IPS-15b (cell line): ENCODE results near the gene GALNT9.
"Not testable (repeated sequence)": the region's sequence is repeated elsewhere in the genome, so short reads cannot be mapped to it uniquely, and the experiment has no call there.

Source experiments
- H3K27me3 ChIP-seq: one replicate; pipeline ENCODE4 v1.6.1; 2013; ENCODE audit warnings: low read length; ENCODE audit not compliant: control insufficient read depth, insufficient read depth
- H3K36me3 ChIP-seq: one replicate; pipeline ENCODE4 v1.6.1; 2013; ENCODE audit warnings: low read length; ENCODE audit not compliant: control insufficient read depth, insufficient read depth
- H3K4me1 ChIP-seq: one replicate; pipeline ENCODE4 v1.6.1; 2013; ENCODE audit warnings: mild to moderate bottlenecking, low read length; ENCODE audit not compliant: control insufficient read depth, insufficient read depth
- H3K4me3 ChIP-seq: one replicate; pipeline ENCODE4 v1.5.1; 2013; ENCODE audit warnings: low read depth, low read length
- H3K9ac ChIP-seq: one replicate; pipeline ENCODE4 v1.6.1; 2013; ENCODE audit warnings: low read depth, mild to moderate bottlenecking, low read length
- H3K9me3 ChIP-seq: one replicate; pipeline ENCODE4 v1.6.1; 2013; ENCODE audit warnings: mild to moderate bottlenecking, low read length; ENCODE audit not compliant: control insufficient read depth, insufficient read depth

GALNT9 gene

DNA sequence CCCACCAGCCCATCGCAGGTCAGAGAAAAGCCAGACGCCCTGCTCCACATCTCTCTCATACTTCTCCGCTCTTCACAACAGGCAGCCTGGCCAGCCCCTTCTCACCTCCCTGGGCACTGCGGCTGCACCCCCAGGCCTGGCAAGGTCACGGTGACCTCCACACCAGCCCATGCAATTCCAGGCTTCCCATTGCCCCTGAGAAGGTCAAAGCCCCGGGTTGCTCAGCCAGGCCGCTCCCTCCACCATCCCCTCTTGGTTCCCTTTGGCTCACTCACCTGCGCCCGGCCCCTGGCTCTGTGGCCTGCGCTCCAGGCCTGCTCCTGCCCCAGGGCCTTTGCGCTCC lies 55.4 kb downstream of the GALNT9 start:
- Histone ChIP-seq H3K4me3 (no peak overlapping the region), H3K4me1 (no peaks in the 10 kb centered on the region), H3K27me3 (peaks cover 6% of the 10 kb centered on the region), H3K36me3 (no peaks in the 10 kb centered on the region), H3K9ac (no peak overlapping the region), H3K9me3 (no peaks in the 10 kb centered on the region)

- Histone ChIP-seq H3K4me3 (no peak overlapping the region), H3K27me3 (peaks cover 6% of the 10 kb centered on the region), H3K9me3 (no peaks in the 10 kb centered on the region), H3K36me3 (no peaks in the 10 kb centered on the region), H3K4me1 (no peaks in the 10 kb centered on the region), H3K9ac (no peak overlapping the region)
These were observed 56.7 kb downstream of the GALNT9 start for GRCh38 chr12:132272711-132273110.

- H3K27me3 ChIP-seq = peaks cover 3% of the 10 kb centered on the region
- H3K4me3 ChIP-seq = no peak overlapping the region
- H3K4me1 ChIP-seq = no peaks in the 10 kb centered on the region
- H3K36me3 ChIP-seq = no peaks in the 10 kb centered on the region
- no peak overlapping the region for H3K9ac ChIP-seq
- no peaks in the 10 kb centered on the region for H3K9me3 ChIP-seq
These were observed 57.7 kb downstream of the GALNT9 start for GRCh38 chr12:132271755-132272092.

- Histone ChIP-seq H3K4me3 (no peak overlapping the region), H3K4me1 (no peaks in the 10 kb centered on the region), H3K9me3 (no peaks in the 10 kb centered on the region), H3K27me3 (peaks cover 2% of the 10 kb centered on the region), H3K9ac (no peak overlapping the region), H3K36me3 (no peaks in the 10 kb centered on the region)
These were observed 58.2 kb downstream of the GALNT9 start for GRCh38 chr12:132270969-132271754.

GRCh38 chr12:132270516-132270915 lies 58.9 kb downstream of the GALNT9 start:
- H3K36me3 ChIP-seq = no peaks in the 10 kb centered on the region
- no peak overlapping the region for H3K9ac ChIP-seq
- H3K4me3 ChIP-seq = no peak overlapping the region
- H3K9me3 ChIP-seq = no peaks in the 10 kb centered on the region
- H3K27me3 ChIP-seq = peaks cover 2% of the 10 kb centered on the region
- H3K4me1 ChIP-seq = no peaks in the 10 kb centered on the region

DNA sequence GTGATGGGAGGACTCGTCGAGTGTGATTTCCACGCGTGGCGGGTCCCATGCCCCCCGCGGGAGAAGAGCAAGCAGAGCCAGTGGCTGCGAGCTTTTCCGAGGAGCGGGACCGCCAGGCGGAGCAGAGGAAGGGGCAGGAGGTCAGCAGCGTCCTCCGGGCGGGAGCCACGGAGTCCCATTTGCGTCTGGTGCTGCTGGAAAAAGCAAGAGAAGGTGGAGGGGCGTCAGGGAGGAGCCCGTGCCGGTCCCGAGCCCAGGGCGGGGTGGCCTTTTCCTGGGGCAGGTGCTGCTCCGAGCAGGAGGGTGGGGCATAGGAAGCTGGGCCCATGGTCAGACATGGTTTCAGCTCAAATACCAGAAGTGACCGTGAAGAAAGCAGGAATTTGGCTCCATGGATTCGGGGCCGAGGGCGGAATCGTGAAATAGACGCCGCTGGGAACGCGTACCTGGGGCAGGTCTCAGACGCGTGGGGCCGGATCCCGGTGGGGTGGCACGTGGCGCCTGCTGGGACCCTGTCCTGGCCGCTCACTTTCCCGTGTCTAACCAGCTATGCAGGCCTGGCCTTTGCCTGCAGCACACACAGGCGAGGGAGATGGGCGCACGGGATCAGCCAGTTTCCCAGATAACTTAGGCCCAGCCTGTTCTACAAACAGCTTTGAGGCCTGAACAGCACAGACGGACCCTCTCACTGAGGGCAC lies 60.0 kb downstream of the GALNT9 start:
- H3K36me3 ChIP-seq = no peaks in the 10 kb centered on the region
- H3K4me1 ChIP-seq = no peaks in the 10 kb centered on the region
- H3K27me3 ChIP-seq = peaks cover 2% of the 10 kb centered on the region
- no peak overlapping the region for H3K4me3 ChIP-seq
- H3K9ac ChIP-seq = no peak overlapping the region
- H3K9me3 ChIP-seq = no peaks in the 10 kb centered on the region

GRCh38 chr12:132268674-132269073 lies 60.7 kb downstream of the GALNT9 start:
- Histone ChIP-seq H3K36me3 (no peaks in the 10 kb centered on the region), H3K9me3 (no peaks in the 10 kb centered on the region), H3K27me3 (peaks cover 2% of the 10 kb centered on the region), H3K4me1 (no peaks in the 10 kb centered on the region), H3K4me3 (no peak overlapping the region), H3K9ac (no peak overlapping the region)

- H3K4me3 ChIP-seq = no peak overlapping the region
- H3K4me1 ChIP-seq = no peaks in the 10 kb centered on the region
- no peaks in the 10 kb centered on the region for H3K36me3 ChIP-seq
- no peak overlapping the region for H3K9ac ChIP-seq
- H3K27me3 ChIP-seq = peaks cover 2% of the 10 kb centered on the region
- H3K9me3 ChIP-seq = no peaks in the 10 kb centered on the region
These were observed 61.5 kb downstream of the GALNT9 start for GRCh38 chr12:132267873-132268272.

GRCh38 chr12:132266802-132267201 lies 62.6 kb downstream of the GALNT9 start:
- H3K4me1 ChIP-seq = no peaks in the 10 kb centered on the region
- no peaks in the 10 kb centered on the region for H3K36me3 ChIP-seq
- H3K4me3 ChIP-seq = no peak overlapping the region
- H3K27me3 ChIP-seq = peaks cover 2% of the 10 kb centered on the region
- H3K9ac ChIP-seq = no peak overlapping the region
- no peaks in the 10 kb centered on the region for H3K9me3 ChIP-seq

DNA sequence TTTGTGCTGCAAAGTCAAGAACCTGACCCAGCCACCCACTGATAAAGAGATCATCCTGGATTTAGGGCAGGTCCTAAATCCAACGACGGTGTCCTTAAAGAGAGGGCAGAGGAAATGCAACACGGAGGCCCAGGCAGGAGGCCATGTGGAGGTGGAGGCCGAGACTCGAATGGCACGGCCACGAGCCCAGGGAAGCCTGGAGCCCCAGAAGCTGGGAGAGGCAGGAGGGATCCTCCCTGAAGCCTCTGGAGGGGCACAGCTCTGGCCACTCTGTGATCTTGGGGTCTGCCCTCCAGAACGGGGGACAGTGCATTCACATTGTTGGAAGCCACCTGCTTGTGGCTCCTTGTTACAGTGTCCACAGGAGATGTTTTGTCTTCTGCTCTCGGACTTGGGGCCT lies 63.0 kb downstream of the GALNT9 start:
- H3K36me3 ChIP-seq = no peaks in the 10 kb centered on the region
- H3K27me3 ChIP-seq = peaks cover 2% of the 10 kb centered on the region

GRCh38 chr12:132265822-132266221 lies 63.6 kb downstream of the GALNT9 start:
- not testable (repeated sequence) for H3K36me3 ChIP-seq, H3K4me3 ChIP-seq, H3K9ac ChIP-seq, H3K27me3 ChIP-seq, H3K4me1 ChIP-seq, H3K9me3 ChIP-seq

More for the DNA sequence above, 63.0 kb downstream of the GALNT9 start:
- Histone ChIP-seq H3K9me3 (no peaks in the 10 kb centered on the region), H3K9ac (no peak overlapping the region), H3K4me1 (no peaks in the 10 kb centered on the region), H3K4me3 (no peak overlapping the region)

DNA sequence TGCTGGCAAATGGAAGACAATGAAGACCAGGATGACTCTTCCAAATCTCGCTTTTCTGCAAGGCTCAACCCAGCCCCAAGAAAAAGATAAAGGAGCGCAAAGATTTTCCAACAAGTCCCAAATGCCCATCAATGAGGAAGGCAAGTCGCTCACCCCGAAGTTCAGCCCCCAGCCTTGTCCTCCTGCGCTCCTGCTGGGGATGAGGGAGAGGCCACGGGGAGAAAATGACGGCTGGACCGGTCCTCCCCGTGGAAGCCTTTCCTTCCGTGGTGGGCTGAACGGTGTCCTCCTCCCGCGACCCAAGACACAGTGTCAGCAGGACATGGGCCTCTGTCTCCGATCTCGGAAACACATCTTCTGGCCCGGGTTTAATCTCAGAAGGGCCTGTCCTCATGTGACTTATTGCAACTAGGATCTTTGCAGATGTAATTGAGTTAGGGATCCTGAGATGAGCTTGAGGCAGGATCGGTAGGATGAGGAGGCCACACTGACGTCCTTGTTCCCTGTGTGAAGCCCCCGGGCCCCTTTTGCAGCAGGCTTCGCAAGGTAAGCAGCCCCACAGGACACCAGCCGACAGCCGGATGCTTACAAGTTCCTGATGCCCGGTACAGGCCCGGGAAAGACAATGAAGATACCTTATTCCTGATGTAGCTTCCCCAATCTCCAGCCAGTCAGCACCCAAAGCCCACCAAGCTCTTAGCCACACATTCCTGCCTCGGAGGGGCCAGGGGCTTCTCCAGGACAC lies 64.2 kb downstream of the GALNT9 start:
- no peak overlapping the region for H3K9ac ChIP-seq
- no peaks in the 10 kb centered on the region for H3K9me3 ChIP-seq
- H3K27me3 ChIP-seq = peaks cover 2% of the 10 kb centered on the region

More for the DNA sequence above, 64.2 kb downstream of the GALNT9 start:
- Histone ChIP-seq H3K4me1 (no peaks in the 10 kb centered on the region), H3K36me3 (no peaks in the 10 kb centered on the region), H3K4me3 (no peak overlapping the region)
